ENCODE results near the gene PGM2. TPM values are rescaled to one million over a fixed set of nuclear protein-coding genes. Genes with fewer than 3 reads are reported as not detected.

PGM2 gene
- polyA plus RNA-seq, 3 donors, result 33.3 to 37.6 (median 37.1) TPM

Other genes starting within 250 kb of the PGM2 start
- 1 to 10 TPM; 8.5 to 10.0 (median 9.8) TPM for gene RELL1, start 140.3 kb upstream of the PGM2 start, polyA plus RNA-seq (ENCODE audit: insufficient read length in 3 of 3)
- gene TBC1D1, start 64.4 kb downstream of the PGM2 start, polyA plus RNA-seq (ENCODE audit: insufficient read length in 3 of 3), result 100 to 1,000 TPM; 187 to 195 (median 194) TPM
- not detected for gene PTTG2, start 133.7 kb downstream of the PGM2 start, polyA plus RNA-seq (ENCODE audit: insufficient read length in 3 of 3)